NOMO-1 treated with DMSO at 0.1 percent for 48 hours (cell line): ENCODE measurements around the gene ARHGAP18.
A peak's percentile ranks its signal among the peaks of the same experiment; 100 is the strongest.

Experiments
- DNase-seq: peaks from one replicate; lab custom pipeline; 2025; ENCODE audit not compliant: unreplicated experiment; lab: John Stamatoyannopoulos, UW

Gene ARHGAP18

DNA sequence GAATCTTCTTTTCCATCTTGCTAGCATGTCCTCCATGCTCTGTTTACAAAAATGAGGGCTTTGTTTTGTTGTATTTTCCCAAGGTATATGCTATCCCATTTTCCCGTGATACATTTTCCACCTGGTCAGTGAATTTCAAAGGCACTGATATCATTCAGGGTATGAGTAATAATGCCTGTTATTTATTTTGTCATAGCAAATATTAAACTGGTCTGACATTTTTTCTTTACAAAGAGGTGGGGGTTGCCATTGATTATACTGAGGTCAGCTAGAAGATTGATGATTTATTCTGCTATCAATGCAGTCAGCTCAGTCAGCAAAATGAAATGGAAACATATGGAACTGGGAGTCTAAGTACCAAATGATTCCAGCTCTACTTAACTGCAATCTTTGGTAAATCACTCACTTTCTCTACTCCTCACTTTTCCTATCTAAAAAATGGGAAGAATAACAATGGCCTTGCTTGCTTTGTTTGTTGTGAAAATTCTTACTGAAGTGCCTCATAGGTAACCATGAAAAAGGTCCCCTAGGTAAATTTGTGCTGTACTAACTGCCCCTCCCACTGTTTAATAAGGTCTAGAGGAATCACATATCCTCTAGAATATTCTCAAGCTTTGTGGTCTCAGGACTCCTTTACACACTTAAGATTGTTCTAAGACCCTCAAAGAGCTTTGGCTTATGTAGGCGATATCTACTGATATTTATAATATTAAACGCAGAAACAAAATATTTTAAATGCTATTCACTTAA lies 64.0 kb downstream of the ARHGAP18 start:
- DNase-seq = no peak

DNA sequence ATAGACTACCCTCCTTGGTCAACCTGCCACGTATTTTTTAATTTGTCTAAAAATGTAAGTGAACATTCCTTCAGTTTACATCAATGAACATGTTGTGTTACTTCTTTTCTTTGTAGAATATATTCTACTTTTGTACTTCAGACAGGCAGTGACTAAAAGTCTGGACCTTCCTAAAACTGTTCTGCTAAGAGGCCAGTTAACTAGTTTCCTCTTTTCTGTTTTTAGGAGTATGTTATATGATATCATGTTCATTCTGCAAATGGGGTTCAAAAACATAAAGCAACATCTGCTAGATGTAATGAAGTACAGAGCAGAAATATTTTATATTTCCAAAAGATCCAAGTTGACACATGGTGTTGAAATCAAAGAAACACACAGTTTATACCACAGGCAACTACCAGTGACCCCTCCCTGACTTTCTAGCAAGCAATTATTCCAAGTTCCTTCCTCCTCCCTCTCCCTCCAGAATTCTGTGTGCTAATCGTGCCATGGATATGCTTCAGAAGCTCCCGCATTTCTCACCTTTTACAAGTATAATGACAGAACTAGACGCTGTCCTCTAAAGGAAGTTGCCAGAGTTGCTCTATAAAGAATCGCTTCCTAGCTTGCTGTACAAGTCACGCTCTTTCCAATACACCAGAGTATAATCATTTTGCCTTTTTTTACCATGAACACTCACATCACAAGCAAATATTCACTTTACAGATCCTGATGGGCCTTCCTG lies 64.7 kb downstream of the ARHGAP18 start:
- DNase-seq = peak; percentile 58

DNA sequence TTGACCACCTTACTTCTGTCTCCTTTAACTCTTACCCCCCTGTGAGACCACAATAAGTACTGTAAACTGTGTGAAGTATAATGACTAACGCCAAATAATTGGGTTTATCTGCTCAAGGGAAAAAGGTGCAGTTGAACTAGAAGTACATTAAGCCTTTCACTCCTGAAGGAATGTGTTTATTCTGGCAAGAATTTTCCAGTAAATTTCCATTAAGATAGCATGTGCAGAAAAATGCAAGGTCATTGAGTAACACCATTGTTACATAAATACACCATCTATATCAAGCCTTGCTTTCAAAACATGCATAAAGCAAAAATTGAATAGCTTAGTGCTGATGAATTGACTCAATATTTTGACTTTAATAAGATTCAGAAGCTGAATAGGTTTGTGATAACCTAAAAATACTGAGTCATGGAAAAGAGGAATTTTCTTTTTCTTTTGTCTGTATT lies 65.4 kb downstream of the ARHGAP18 start:
- no peak for DNase-seq

DNA sequence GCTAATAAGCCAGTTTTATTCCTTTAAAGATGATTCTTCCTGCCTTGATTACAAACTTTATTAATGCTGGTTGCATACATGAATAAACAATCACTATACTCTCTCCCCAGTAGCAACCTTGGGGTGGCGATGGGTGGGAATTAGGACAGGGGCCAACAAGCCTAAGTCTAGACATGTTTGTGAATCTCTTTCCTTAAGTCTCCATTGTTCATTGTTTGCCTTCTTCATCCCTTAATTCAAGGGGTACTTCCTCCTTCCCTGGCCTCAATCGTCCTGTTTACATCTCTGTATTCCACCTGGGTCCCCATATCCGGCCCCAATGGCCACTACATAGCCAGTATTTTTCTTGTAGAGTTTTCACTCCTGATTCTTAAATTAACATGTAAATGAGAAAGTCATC lies 66.0 kb downstream of the ARHGAP18 start:
- DNase-seq = no peak

DNA sequence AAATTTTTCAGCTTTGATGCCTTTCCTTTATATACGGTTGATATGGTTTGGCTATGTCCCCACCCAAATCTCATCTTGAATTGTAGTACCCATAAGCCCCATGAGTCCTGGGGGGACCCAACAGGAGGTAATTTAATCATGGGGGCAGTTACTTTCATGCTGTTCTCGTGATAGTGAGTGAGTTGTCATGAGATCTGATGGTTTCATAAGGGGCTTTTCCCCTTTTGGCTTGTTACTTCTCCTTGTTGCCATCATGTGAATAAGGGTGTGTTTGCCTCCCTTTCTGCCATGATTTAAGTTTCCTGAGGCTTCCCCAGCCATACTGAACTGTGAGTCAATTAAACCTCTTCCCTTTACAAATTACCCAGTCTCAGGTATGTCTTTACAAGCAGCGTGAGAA lies 66.8 kb downstream of the ARHGAP18 start:
- DNase-seq = no peak

DNA sequence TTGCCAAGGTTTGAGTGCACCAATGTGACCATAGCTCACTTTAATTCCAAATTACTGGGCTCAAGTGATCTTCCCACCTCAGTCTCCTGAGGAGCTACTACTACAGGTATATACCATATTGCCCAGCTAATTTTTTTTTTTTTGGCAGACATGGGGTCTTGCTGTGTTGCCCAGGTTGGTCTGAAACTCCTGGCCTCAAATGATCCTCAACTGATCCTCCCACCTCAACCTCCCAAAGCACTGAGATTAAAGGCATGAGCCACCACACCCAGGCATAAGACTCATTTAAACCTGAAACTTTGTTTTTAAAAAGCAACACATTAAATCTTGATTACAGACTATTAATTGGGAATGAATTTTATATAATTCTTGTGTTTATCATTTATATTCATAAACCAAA lies 67.7 kb downstream of the ARHGAP18 start:
- DNase-seq = no peak

DNA sequence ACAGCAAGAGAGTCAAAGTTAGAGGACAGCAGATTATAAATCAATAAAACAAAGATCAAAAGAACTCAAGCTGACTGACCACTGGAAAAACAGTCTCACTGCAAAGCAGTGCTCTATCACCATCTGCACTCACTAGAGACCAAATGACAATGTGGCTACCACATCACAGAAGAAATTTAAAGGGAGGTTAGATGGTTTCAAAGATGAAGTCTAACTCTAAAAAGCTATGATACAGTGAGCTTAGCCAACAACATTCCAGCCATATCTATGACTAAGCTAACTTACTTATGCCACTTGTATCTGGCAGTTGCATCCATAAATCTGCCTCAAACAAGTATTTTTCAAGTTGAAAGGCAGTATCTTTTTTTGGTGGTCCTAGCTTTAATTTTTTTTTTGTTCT lies 68.6 kb downstream of the ARHGAP18 start:
- DNase-seq = no peak

DNA sequence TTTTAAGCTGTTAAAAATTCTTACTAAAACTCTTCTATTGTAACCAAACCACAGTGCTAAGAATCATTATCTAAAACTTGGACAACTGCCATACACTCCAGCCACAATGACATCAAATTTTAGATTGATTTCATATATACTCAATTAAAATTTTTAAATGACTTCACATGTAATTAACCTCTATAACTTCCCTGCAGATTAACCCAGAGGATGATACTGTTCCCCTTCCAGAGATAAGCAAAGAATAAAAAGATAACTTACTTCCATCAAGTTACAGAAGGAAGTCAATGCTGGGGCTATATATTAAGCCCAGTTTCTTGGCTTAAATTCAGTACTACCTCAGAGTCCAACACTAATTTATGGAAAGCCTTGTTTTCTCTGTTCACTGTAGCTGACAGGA lies 71.3 kb downstream of the ARHGAP18 start:
- no peak for DNase-seq

DNA sequence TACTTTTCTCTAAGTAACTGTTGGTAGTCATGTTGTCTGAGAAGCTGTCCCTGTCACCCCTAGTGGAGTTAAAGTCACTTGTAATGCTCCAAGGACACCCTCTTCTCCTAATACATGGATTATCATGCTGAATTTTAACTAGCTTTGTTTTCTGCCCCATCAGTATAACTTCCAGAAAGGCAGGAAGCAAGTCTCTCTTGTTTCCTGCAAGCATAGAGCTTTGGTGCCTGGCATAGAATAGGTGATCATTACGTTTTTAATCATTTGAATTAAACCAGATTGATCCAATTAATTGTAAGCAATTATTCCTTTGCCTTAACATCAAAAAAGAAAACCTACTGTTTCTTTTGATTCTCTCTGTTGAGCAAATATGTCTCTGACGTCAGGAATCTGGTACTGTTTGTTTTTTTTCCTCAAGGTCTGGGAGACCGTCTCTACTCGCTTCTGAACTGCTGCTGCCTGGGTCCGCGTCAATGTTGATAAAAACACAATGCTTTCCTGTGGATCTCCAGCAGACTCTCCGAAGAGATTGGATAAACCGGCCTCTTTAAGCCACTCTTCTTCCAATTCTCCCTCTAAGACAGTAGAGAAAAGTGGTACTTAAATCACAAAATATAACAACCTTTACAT lies 71.8 kb downstream of the ARHGAP18 start:
- DNase-seq = no peak

DNA sequence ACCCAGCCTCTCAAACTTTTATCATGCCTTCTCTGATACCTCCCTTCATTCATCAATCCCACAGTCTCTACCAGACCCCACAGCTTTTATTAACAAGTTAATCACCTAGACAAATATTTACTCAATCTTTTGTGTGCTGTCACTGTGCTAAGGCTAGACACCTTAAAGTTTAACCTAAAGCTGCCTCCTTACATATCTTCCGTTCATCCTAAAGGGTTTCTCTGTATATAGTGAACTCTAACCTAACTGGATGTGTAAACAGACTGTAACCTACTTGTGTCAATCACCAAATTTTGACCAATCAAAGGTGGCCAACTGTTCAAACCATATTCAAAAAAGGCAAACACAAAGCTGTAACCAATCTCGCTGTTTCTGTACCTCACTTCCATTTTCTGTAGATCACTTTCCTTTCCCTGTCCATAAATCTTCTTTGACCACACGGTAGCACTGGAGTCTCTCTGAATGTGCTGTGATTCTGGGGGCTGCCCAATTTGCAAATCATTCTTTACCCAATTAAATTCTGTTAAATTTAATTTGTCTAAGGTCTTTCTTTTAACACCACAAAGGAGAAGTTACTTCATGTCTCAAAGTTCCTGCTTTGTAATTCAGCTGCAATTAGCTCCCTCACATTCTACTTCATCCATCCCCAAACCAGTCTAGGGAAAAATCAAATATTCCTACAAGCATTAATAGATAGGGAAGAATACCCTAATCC lies 72.5 kb downstream of the ARHGAP18 start:
- DNase-seq = peak; percentile 55

DNA sequence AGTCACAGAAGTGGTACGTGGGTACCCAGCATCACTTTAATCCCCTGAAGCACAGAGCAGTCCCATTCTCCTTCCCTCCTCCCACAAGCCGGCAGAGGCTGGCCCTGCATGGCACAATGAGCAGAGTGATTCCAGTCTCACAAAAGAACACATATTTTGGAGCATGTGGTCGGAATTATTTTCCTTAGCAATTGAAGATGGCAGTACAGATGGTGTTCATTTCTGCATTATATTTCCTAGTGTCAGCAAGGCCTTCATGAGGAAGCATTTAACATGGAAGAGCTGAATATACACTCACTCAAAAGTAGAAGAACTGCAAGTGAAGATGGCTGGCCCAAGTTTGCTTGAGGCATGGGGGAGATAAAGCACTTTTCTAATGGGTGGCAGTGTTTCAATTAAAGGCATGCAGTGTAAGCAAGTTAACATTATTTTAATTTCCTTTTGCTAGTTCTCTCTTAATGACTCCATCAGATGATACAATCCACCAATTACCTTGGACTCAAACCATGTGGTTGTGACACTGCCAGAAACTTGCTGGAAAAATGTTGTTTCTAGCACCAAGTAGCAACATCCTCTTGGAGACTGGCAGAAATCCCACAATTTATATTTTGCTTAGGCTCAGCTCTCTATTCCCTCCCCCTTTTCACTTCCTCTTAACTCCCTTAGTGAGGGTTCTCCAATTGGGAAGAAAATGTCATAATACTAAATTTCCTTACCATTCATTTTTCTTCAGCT lies 74.4 kb downstream of the ARHGAP18 start:
- DNase-seq = no peak

DNA sequence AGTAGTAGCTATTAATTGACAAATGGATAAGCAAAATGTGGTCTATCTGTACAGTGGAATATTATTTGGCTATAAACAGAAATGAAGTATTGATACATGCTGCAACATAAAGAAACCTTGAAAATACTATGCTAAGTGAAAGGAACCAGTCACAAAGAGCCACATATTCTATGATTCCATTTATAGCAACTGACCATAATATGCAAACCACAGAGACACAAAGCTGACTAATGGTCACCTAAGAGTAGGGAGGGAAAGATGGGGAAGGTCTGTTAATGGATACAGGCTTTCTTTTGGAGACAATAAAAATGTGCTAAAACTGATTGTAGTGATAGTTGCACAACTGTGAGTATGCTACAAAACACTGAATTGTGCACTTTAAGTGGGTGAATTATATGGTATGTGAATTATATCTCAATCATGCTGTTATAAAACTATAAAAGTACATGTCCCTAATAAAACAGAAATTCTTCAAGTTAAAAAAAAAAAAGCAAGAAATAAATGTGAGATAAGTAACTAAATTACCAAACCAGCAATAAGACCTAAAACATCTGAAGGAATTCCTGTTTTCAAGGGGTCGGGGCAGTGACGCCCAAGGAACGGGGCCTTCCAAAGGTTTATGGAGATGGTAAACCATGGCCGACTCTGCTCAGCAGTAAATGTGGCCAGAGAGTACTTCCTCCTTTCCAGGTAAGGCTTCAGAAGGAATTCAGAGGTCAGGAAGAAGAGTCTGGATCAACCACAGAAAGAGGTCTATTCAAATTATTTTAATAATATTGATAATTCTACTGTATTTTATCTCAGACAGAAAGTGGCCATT lies 75.4 kb downstream of the ARHGAP18 start:
- no peak for DNase-seq

DNA sequence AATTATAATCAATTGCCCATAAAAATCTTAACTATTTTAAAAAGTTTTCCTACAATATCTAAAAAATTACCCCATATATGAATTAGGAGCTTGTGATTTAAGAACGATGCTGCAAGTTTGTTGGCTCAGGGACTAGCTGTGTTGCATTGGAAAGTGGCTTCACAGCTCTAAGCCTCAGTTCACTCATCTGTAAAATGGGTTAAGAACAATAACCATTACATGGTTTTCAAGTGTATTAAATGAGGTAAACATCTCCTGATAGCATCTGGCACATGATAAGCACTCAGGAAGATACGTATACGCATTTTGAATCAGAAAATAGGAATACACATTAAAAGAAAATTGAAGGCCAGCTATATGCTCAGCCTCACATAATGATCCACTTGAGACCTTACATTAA lies 76.4 kb downstream of the ARHGAP18 start:
- no peak for DNase-seq

DNA sequence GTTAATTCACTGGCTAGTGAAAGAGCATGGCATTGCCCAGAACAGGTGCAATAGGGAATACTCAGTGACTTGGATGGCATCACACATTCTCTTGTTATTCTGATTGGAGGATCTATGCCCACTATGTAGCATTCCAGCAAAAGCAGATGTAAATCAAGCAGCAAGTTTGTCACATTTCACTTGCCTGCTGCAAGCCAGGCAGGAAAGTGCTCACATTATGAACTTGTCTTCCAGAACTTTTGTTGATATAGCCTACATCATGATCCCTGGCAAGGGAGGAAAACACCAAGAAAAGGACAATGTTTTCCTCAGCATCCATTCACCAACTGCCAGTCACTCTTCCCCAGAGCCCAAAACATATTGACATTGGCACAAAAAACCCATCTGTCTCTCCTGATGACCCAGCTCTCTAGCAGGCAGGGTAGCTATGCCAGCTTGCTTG lies 77.8 kb downstream of the ARHGAP18 start:
- no peak for DNase-seq

DNA sequence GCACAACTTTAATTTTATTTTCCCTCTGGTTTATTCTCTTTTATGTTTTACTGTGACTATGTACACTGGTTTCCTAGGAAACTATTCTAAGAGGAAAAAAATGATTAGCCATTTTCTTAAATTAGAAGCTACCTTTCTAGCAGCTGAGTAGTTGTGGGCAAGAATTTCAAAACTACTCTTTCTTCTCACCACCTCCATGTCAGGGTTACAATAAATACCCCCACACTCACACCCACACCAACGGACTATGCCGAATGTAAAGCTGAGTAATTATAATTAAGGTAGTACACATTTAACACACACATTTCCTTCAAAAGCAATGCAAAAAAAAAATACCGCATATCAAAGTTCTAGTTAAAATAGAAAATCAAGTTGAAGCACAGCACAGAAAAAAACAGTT lies 78.9 kb downstream of the ARHGAP18 start:
- DNase-seq = no peak

DNA sequence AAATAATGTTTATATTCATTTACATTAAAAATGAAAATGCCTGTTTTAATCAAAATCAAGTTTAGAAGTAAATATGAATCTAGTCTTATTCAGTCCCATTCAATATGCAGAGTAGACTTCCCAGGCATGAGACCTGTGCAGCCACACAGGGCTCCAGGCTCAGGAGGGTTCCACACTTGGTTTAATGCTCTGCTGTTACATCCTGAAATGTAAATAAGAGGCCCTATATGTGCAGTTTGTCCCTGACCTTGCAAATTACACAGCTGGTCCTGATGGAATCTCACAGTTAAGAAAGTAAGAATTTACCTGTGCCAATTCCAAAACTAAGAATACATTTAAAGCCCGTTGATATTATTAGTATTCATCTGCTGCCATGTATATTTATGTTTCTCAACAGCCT lies 79.4 kb downstream of the ARHGAP18 start:
- no peak for DNase-seq

DNA sequence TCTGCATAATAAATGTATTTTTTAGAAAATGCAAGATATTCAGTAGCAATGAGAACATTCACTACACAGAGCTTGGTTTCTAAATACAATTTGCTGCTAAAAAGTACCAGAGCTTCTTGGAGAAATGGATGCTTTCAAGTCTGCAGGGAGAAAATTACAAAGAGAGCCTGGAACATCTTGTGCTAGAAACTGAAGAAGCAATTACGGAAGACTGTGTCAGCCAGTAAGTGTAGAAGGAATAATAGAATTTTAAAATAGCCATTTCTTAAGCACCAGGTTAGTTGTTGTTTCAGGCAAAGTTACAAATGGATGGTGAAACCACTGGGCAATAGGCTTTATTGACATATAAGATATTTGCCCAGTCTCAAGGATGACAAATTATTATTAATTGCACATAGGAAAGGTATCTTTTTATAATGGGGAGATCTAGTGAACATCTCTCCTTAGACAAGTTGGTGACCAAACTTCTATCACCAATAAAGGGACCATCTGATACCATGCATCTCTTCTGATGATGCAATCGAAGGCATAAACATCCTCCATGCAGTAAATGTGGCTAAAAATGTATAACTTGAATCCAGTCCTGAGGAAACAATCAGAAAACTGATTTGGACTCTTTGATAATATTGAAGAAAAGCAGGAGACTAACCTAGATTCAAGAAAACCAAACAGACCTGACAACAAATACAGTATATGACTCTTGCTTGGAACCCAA lies 81.7 kb downstream of the ARHGAP18 start:
- no peak for DNase-seq

DNA sequence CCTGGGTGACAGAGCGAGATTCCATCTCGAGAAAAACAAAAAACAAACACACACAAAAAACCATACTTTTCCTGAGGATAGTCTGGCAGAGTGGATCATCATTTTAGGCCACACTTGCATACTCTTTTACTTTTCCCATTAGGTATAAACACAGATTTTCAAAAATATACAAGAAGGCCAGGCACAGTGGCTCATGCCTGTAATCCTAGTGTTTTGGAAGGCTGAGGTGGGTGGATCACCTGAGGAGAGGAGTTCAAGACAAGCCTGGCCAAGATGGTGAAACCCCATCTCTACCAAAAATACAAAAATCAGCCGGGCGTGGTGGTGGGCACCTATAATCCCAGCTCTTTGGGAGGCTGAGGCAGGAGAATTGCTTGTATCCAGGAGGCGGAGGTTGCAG lies 85.5 kb downstream of the ARHGAP18 start:
- DNase-seq = no peak

DNA sequence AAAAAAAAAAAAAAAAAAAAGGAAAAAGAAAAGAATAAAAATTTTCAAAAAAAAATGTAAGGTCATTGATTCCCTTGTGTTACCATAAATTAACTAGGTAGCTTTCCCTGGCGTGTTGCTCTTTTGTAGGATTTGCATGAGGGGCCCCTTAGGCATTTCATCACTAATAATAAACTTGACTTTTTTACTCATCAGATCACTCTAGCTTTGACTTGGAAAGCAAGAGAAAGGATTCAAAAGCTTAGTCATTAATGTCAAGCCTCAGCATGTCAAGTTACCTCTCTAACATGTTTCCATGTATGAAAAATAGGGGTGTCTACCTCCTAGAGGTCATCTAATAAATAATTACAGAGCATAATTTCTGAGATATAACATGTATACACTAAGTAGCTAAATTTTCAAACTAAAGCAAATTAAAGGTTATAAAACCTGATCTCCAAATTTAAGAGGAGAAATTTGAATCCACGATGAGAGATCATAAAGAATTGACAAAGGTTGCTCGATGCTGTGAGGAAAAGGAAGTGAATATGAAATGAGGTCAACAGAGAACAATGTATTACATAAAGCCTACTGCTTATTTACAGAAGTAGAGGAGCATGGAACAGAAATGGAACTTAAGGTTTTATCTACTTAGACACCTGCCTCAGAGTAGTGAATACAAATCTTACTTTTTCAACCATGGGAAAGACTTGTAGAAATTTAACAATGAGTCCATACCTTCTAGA lies 86.8 kb downstream of the ARHGAP18 start:
- DNase-seq = peak; percentile 58
